Heart left ventricle (tissue), 16 donors: ENCODE data around the gene ITGAX. TPM values are rescaled to one million over a fixed set of nuclear protein-coding genes. Genes with fewer than 3 reads are reported as not detected.
"Not testable (repeated sequence)": the region's sequence is repeated elsewhere in the genome, so short reads cannot be mapped to it uniquely, and the experiment has no call there.

Experiments used
- ATAC-seq, 4 donors: fragments of 200-7000 bp; cut with Tn5 transposase; one replicate each; pipeline ENCODE4 v1.9.1; 2020 to 2022; ENCODE audit warnings: moderate library complexity in 4 of 4, mild to moderate bottlenecking in 3 of 4, moderate number of reproducible peaks in 1 of 4
- DNase-seq, 5 donors: peaks; one replicate each; pipeline ENCODE4 v3.0.0-alpha.2; 2020
- H3K27ac ChIP-seq, 12 donors: fragments of 200-600 bp; sonication (generic) in 4 of 12; one replicate each; pipeline versions ENCODE4 v1.5.0 to v1.8.0; 2016 to 2022; ENCODE audit warnings: mild to moderate bottlenecking in 2 of 12
- H3K27me3 ChIP-seq, 9 donors: fragments of 200-600 bp; sonication (generic) in 2 of 9; one replicate each; pipeline versions ENCODE4 v1.5.1 to v1.8.0; 2016 to 2022; ENCODE audit warnings: mild to moderate bottlenecking in 3 of 9
- H3K36me3 ChIP-seq, 9 donors: fragments of 200-600 bp; sonication (generic) in 2 of 9; one replicate each; pipeline versions ENCODE4 v1.5.0 to v1.8.0; 2018 to 2022; ENCODE audit warnings: mild to moderate bottlenecking in 2 of 9
- H3K4me1 ChIP-seq, 12 donors: fragments of 200-600 bp; sonication (generic) in 4 of 12; one replicate each; pipeline versions ENCODE4 v1.5.0 to v1.8.0; 2016 to 2022; ENCODE audit warnings: mild to moderate bottlenecking in 3 of 12
- H3K4me3 ChIP-seq, 12 donors: fragments of 200-600 bp; sonication (generic) in 4 of 12; one replicate each; pipeline versions ENCODE4 v1.5.0 to v1.8.0; 2017 to 2022; ENCODE audit warnings: mild to moderate bottlenecking in 9 of 12, moderate library complexity in 4 of 12
- H3K9me3 ChIP-seq, 12 donors: fragments of 200-600 bp; sonication (generic) in 4 of 12; one replicate each; pipeline versions ENCODE4 v1.5.0 to v1.8.0; 2016 to 2022; ENCODE audit warnings: mild to moderate bottlenecking in 1 of 12
- CTCF ChIP-seq, 12 donors: fragments of 200-600 bp; sonication (generic) in 4 of 12; IDR thresholded peaks; one replicate each; pipeline versions ENCODE4 v1.5.0 to v1.8.0; 2018 to 2022; ENCODE audit warnings: antibody characterized with exemption in 12 of 12, mild to moderate bottlenecking in 5 of 12
- POLR2A ChIP-seq, 2 donors: fragments of 450-650 bp; IDR thresholded peaks; one replicate each; pipeline ENCODE4 v1.6.1; 2017; ENCODE audit warnings: antibody characterized with exemption in 2 of 2, mild to moderate bottlenecking in 2 of 2, moderate library complexity in 2 of 2
- WGBS, 4 donors: extraction: QIAGEN DNeasy Blood & Tissue Kit in 2 of 4; methylation state at CpG; one replicate each; pipeline versions ENCODE4 v1.1.5 to v1.1.7; 2013 to 2018; 5-methylcytosine and 5-hydroxymethylcytosine counted together
- intact Hi-C, 10 donors: fragments of 100-400 bp; cut with DNase I; formaldehyde crosslinking; loops; one replicate each; pipeline versions ENCODE4 v1.11.1 to v1.14.2; 2022
- polyA plus RNA-seq, 2 donors: library from polyadenylated mRNA; stranded (reverse); fragments of 200-250 nt; gene quantifications; one replicate each; pipeline ENCODE4 v1.2.3, GENCODE V29; 2013
- total RNA-seq, 9 donors: library from RNA; depleted of rRNA in 2 of 9; stranded (reverse); fragments of >200 nt in 2 of 9; fragmentation: NEBNext Ultra II Directional in 3 of 9; extraction: Animal tissue kit (Norgen Biotek cat#: 25700) in 3 of 9; gene quantifications; one replicate each; pipeline versions ENCODE4 v1.1.0 to v1.2.4, GENCODE V29; 2016 to 2023
- donor health status: ischemic (EF 13 %, LVEDD 7.1; RV severe dilation, severe dysfunction).
- donor health status: healthy with polysubstance abuse.
- donor health status: DM: no; HTN: yes; CAD: no.
- donor health status: DM: no; HTN: no; CAD: no.
- donor health status: ischemic (EF 25% LVEDD 6.9; RV normal size, moderate dysfunction).
- donor health status: ischemic (EF 25% LVEDD 5.7; RV mildly dilated, moderate dysfunction).
- donor health status: healthy.
- donor health status: DM: yes; HTN: yes; CAD: no.
- donor health status: ischemic (EF 35%, LVEDD 5.7; RV mildly dilated, moderate dysfunction).
- donor health status: nonischemic (EF 11% LVEDD 7.7; RV severe dilation, severe dysfunction).
- donor health status: DM: yes; HTN: yes; CAD: no.
- donor health status: PGD.
- donor health status: ischemic (EF 29% LVEDD 5.4; RV normal size, mild dysfunction).
- donor health status: nonischemic (EF 23%, LVEDD 6.1; RV moderate dilation, normal function).

The ITGAX gene
- total and polyA plus RNA-seq, 11 donors: 0.73 to 52.7 (median 2.0) TPM

GRCh38 chr16:31335431-31335830, 19.5 kb upstream of the ITGAX start:
- no peak for ATAC-seq
- intact Hi-C loops: loop anchor here in 1 of 10 donors (10.0 kb wide), 1 partner anchor 81 kb away; the partner anchor contains the start of gene ITGAM
- no peak for DNase-seq
- Histone ChIP-seq H3K36me3 (peaks cover 0 to under 1% (median 0%) of the 10 kb centered on the region in 9 donors), H3K27me3 (peaks cover 14 to 52% (median 18%) of the 10 kb centered on the region in 9 donors), H3K4me1 (peaks cover 0 to 9% (median 0%) of the 10 kb centered on the region in 12 donors), H3K27ac (no peak overlapping the region), H3K9me3 (peaks cover 0 to 5% (median 0%) of the 10 kb centered on the region in 12 donors), H3K4me3 (no peak overlapping the region)
- TF ChIP-seq CTCF (IDR thresholded peaks at IDR 0.05): no peak
- TF ChIP-seq POLR2A (IDR thresholded peaks at IDR 0.05): no peak
- WGBS, 4 donors: 78 to 87% (median 83%) methylated on average over 9 of the region's 9 CpGs

- WGBS, 4 donors: 66 to 77% (median 68%) methylated on average over 3 to 4 of the region's 4 CpGs
- not testable (repeated sequence) for H3K4me1 ChIP-seq, H3K4me3 ChIP-seq, ATAC-seq, H3K36me3 ChIP-seq, H3K27ac ChIP-seq, H3K9me3 ChIP-seq, DNase-seq
- H3K27me3 ChIP-seq: peaks cover 0 to 24% (median 7%) of the 10 kb centered on the region in 9 donors
- intact Hi-C loops: loop anchor here in 1 of 10 donors (10.0 kb wide), 1 partner anchor 83 kb away; the partner anchor contains the start of gene ITGAM
Observed at GRCh38 chr16:31338166-31338685, 16.8 kb upstream of the ITGAX start.

- intact Hi-C loops: no loop called here
- no peak overlapping the region for H3K27ac ChIP-seq
- H3K4me3 ChIP-seq: no peak overlapping the region
- H3K9me3 ChIP-seq: no peaks in the 10 kb centered on the region
- WGBS, 4 donors: 62 to 71% (median 65%) methylated on average over 9 of the region's 9 CpGs
- H3K4me1 ChIP-seq: peaks cover 0 to 13% (median 0%) of the 10 kb centered on the region in 12 donors
- ATAC-seq (no peak), DNase-seq (peak in 1 of 5 donors; percentile 6)
- H3K27me3 ChIP-seq: no peaks in the 10 kb centered on the region
- H3K36me3 ChIP-seq: no peaks in the 10 kb centered on the region
- TF ChIP-seq POLR2A (IDR thresholded peaks at IDR 0.05): no peak
Observed at GRCh38 chr16:31344712-31345111, 10.3 kb upstream of the ITGAX start.

- H3K36me3 ChIP-seq: no peaks in the 10 kb centered on the region
- DNase-seq (peak in 1 of 5 donors; percentile 2), ATAC-seq (no peak)
- H3K27ac ChIP-seq: no peak overlapping the region
- no peaks in the 10 kb centered on the region for H3K9me3 ChIP-seq
- 72 to 76% (median 74%) methylated on average over 5 of the region's 5 CpGs for WGBS, 4 donors
- intact Hi-C loops: no loop called here
- no peak overlapping the region for H3K4me3 ChIP-seq
- no peak for TF ChIP-seq POLR2A (IDR thresholded peaks at IDR 0.05)
- no peak for TF ChIP-seq CTCF (IDR thresholded peaks at IDR 0.05)
- H3K4me1 ChIP-seq: peaks cover 0 to 38% (median 0%) of the 10 kb centered on the region in 12 donors
- no peaks in the 10 kb centered on the region for H3K27me3 ChIP-seq
Observed at GRCh38 chr16:31347445-31347844, 7.5 kb upstream of the ITGAX start.

- peak in 1 of 5 donors; percentile 13 for DNase-seq
- H3K27ac ChIP-seq: peak overlapping the region in 1 of 12 donors; percentile 62
- intact Hi-C loops: no loop called here
Observed at GRCh38 chr16:31348579-31348978, 6.4 kb upstream of the ITGAX start.

More at GRCh38 chr16:31348579-31348978, 6.4 kb upstream of the ITGAX start:
- no peaks in the 10 kb centered on the region for H3K36me3 ChIP-seq
- no peak for TF ChIP-seq POLR2A (IDR thresholded peaks at IDR 0.05)
- TF ChIP-seq CTCF (IDR thresholded peaks at IDR 0.05): no peak
- WGBS, 4 donors: 38 to 57% (median 50%) methylated on average over 3 of the region's 3 CpGs
- no peaks in the 10 kb centered on the region for H3K9me3 ChIP-seq
- peaks cover 0 to 47% (median 0%) of the 10 kb centered on the region in 12 donors for H3K4me1 ChIP-seq
- ATAC-seq: no peak
- H3K4me3 ChIP-seq: no peak overlapping the region
- no peaks in the 10 kb centered on the region for H3K27me3 ChIP-seq
